SKM-1 treated with dmso at 0.1 percent for 144 hours (cell line): ENCODE measurements around the gene ABO.
"Not testable (repeated sequence)": the region's sequence is repeated elsewhere in the genome, so short reads cannot be mapped to it uniquely, and the experiment has no call there.

Experiments
- DNase-seq: peaks from one replicate; lab custom pipeline; 2025; ENCODE audit not compliant: unreplicated experiment; lab: John Stamatoyannopoulos, UW

The ABO gene

DNA sequence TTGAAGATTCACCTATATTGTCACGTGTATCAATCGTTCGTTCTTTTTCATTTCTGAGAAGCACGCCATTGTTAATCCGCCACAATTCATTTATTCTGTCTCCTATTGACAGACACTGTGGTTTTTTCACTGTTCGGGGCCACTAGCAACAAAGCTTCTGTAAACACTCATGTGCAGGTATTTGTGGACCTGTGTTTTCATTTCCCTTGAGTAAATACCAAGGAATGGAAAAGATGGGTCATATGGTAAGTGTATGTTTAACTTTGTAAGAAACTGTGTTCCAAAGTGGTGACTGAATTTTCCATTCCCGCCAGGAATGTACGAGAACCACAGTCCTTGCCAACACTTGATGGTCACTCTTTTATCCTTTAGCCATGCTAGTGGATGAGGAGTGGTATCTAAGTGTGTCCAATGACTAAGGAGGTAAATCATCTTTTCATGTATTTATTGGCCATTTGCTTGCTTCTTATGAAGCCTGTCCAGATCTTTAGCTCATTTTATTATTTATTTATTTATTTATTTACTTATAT, 10.7 kb downstream of the ABO start:
- DNase-seq = no peak

DNA sequence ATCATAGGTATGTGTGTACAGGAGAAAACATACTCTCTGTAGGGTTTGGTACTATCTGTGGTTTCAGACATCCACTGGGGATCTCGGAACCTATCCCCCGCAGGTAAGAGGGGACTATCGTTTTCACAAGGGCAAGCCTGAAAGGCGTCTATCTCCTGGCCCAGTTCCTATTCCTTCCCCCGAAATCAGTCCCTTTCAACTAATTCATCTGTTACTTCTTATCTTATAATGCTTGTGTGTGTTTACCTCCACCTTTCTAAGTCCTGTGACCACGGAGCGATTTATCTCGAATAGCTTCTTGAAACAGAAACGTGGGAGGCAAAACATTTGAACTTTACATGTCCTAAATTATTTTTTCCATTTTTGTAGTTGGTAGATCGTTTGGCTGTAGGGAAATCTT, 11.4 kb downstream of the ABO start:
- no peak for DNase-seq

DNA sequence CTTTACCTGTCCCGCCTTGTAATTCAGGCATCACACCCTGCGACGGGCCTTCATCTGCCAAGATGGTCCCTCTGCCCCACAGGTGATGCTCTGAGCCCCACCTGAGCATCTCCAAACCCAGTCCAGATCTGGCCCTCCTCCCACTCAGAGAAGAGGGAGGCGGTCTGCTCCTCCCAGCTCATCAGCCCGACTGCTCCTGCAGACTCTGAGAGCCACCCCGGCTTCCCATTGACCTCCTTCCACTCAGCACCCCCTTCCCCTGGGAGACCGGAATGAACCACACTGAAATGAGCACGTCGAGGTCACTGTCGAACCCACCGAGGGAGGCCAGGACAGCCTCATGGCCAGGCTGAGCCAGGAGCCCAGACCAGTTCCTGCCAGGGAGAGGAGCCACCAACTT, 12.8 kb downstream of the ABO start:
- DNase-seq = no peak

DNA sequence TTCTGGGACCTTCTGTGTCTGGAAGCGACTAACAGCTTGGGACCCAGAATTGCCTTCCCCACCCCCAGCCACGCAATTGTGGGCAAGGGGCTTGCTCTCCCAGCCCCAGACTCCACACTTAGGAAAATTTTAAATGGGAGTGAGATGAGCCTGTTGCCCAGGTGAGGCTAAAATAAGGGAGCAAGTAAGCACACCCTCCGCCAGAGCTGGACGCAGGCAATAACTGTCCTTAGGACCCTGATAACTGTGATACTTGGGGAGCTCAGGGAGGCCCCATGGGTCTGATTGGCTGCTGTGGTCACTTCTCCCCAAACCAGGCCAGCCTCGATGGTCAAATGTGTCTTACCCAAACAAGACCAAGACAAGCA, 13.3 kb downstream of the ABO start:
- no peak for DNase-seq

DNA sequence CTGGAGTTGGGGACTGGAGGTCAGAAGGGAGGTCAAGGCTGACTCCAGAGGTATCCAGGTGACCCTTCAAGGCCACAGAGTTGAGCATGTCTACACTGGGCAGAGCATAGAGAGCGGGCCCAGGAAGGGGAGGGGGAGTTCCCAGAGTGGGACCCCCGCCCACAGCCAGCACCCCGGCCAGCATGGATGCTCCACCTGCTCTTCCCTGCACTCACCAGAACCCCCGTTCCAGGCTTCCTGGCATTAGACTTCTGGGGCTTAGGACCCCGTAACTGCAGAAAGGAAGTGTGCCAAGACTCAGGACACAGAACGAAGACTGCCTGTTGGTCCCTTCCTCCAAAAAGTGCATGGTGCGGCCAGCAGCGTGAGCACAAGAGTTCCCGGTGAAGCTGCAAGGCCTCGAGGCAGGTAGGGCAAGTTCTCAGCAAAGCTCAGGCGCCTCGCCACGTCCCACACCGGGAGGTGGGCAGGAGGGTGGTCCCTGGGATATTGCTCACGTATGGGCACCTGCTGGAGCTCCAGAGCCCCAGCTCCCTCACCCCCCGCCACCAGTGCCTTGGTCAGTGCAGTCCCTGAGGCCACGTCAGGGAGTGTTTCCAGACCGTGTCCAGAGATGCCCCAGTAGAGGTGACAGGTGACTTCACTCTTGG, 13.8 kb downstream of the ABO start:
- no peak for DNase-seq

DNA sequence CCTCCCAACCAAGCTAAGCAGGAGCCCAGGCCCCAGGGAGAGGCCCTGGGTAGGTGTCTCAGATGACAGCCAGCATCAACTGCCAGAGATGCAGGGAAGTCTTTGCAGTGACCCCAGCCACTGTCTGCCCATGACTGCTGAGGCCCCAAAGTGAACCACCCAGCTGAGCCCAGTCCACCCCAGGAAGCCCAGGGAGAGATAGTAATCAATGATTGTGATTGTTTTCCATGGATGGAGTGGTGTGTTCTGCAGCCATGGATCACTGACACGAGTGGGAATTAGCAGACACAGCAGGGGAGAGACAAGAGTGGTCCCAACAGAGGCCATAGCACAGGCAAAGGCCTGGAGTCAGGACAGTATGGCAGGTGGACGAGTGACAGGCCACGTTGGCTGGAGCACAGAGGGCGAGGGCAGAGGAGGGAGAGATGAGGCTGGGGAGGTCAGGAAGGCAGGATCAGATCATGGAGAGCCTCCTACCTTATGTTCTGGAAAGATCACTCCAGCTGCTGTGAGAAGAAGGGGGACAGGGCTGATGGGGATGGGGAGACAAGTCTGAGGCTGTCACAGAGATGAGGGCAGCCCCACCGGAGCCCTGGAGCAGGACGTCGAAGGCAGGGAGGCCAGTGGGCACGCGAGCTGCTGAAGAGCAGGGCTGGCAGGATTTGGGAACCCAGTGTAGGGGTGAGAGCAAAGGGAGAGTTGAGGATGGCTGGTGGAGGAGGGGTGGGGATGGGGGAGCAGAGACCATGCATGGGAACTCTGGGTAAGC, 14.5 kb downstream of the ABO start:
- DNase-seq = no peak

DNA sequence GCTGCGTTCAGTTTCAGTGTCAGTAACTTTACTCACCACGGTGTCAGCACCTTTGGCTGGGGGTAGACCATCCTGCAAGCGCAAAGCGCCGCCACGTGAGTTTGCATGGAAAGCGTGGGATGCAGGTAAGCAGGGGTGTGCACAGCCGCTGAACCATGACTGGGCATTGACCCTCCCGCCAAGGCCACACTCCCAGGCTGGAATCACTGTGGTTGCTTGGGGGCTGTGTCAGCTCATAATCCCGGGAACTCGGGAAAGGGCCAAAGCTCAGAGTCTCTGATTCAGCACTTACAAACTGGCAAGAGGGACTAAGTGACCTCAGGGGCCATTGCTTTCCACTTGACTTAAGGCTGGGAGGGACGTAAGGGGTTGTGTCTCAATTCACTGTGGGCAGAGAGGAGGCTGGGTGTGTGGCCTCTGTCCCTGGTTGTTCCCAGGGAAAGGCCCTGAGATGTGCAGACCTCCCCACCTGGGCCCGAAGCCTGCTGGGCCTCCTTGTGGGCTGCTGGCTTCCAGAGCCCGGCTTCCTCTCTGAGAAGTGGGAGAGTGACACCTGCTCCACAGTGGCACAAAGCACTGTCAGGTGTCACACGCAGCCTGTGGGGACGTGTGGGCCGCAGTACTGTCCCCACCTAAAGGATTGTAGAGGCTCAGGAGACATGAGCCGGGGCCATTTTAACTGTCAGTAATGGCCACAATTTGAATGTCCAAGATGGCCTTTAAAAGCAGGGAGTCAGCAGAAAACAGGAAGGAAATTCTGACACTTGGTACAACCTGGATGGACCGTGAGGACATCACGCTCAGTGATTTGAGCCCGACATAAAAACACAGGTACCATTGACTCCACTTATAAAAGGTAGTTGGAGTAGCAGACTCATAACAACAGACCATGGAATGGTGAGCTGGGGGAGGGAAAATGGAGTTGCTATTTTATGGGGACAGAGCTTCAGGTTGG, 16.7 kb downstream of the ABO start:
- no peak for DNase-seq

DNA sequence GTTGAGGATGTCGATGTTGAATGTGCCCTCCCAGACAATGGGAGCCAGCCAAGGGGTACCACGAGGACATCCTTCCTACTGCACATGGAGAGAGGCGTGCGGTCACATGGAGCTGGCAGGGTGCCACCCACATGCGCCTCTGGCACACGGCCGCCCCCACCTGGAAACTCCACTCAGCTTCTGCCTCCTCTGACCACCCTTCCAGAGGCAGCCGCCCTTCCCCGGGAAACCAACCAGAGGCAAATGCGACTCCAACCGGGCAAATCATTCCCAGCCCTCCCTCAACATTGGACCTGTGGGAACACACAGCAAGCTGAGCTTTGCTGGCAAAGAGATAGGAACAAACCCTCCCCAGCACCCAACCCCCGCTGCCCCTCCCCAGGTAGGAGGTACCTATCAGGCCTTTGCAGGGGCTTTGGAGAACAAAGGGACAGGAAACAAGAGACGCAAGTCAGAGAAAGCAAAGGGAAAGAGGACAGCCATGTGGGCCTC, 17.5 kb downstream of the ABO start:
- DNase-seq = no peak

DNA sequence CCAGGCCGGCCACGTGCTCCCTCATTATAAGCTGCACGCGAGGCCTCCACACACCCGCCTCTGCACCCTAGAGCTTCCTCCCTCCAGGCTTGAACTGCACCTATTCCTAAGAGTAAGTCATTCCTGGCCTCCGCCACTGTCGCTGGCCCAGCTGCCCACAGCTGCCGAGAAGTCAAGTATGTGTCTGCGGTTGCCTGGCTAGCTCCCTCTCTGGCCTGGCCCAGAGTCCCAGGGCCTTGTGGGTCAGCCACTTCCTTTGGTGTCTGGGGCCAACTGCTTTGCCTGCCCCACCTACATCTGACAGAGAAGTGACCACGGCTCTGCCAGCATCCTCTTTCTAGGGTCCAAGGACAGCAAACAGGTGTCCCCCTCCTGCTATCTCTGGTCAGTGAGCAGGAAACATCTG, 18.3 kb downstream of the ABO start:
- DNase-seq = no peak

DNA sequence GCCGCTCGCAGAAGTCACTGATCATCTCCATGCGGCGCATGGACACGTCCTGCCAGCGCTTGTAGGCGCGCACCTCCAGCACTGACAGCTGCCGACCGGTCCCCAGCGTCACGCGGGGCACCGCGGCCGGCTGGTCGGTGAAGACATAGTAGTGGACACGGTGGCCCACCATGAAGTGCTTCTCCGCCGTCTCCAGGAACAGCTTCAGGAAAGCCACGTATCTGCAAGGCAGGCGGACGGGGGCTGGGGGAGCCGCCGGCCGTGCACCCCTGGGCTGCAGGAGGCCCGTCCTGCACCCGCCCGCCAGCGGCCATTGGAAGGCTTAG, 18.9 kb downstream of the ABO start:
- DNase-seq = no peak

DNA sequence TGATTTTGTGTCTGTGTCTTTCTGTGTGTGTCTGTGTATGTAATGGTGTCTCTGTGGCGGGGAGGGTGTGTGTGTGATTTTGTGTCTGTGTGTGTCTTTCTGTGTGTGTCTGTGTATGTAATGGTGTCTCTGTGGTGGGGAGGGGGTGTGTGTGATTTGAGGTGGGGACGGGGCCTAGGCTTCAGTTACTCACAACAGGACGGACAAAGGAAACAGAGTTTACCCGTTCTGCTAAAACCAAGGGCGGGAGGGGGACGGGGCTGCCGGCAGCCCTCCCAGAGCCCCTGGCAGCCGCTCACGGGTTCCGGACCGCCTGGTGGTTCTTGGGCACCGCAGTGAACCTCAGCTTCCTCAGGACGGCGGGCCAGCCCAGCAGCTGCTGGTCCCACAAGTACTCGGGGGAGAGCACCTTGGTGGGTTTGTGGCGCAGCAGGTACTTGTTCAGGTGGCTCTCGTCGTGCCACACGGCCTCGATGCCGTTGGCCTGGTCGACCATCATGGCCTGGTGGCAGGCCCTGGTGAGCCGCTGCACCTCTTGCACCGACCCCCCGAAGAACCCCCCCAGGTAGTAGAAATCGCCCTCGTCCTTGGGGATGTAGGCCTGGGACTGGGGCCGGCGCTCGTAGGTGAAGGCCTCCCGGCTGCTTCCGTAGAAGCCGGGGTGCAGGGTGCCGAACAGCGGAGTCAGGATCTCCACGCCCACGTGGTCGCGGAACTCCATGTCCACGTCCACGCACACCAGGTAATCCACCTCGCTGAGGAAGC, 19.4 kb downstream of the ABO start:
- DNase-seq = no peak

DNA sequence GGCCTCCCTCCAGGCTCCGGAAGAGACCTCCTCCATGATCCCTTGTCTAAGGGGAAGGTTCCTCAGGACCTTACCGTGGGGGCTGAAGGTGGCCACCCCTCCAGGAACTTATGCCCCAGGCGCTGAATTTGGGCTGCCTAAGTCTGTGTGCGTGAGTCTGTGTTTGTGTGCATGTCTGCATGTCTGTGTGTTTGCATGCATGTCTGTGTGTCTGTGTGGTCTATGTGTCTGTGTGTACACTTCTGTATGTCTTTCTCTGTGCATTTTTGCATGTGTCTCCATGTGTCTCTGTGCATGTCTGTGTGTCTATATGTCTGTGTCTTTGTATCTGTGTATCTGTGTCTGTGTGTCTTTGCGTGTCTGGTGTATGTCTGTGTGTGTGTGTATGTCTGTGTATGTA, 20.5 kb downstream of the ABO start:
- no peak for DNase-seq

DNA sequence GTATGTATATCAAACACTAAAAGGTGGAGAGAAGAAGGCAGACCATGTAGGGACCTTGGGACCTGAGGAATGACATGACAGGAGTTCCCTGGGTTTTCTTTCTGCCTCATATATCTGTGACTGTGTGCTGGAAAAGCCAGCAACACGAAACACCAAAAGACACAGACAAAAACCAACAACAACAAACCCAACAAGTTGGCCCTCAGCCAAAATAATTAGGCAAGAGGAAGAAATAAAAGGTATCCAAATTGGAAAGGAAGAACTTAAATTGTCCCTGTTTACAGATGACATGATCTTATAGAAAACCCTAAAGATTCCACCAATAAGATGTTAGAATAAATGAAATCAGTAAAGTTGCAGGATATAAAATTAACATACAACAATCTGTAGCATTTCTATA, 21.7 kb downstream of the ABO start:
- DNase-seq = no peak

DNA sequence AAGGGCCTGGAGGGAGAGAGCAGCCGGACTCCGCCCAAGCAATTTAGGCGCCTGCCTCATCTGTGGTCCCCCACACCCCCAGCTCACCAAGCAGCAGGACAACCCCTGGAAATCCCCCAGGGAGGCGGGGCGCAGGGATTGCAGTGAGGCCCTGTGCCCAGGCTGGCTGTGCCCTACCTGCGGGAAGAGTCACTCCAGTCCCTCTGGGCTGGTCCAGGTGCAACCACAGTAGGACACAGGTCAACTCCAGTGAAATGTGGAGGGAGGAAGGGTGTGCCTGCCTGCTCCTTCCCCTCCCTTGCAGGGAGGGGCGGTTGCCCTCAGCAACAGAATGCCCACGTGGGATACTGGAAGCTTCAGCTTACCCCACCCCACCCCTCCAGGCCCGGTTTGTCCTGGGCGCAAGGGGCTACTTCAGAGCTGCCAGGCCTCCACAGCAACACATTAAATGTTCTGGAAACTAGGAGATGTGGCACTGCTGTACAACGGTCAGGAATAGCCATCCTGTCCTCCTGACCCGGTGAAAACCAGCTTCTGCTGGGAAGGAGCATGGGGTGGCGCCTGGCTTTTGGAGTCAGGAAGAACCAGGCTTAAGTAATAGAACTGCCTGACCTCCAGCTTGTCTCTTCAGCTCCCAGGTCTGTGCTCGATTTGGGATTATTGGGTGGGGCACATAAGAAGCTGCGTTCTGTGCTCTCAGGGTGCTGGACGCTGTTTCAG, 22.5 kb downstream of the ABO start:
- DNase-seq = no peak

DNA sequence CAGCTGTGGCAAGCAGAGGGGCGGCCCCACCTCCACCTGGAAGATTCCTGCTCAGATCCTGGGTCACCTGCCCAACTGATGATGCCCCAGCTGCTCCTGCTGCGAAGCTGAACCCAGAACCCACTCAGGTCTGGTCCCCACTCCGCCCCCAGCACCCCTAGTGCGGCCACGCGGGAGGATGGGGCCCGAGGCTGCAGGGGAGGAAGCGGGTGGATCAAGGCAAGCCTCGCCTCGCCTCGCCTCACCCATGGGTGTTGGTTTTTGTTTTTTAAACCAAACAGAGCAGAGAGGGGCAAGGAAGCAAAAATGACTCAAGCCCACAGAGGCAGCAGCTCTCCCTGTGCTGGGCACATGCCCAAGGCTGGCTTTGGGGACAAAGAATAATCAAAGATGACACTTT, 23.2 kb downstream of the ABO start:
- no peak for DNase-seq

DNA sequence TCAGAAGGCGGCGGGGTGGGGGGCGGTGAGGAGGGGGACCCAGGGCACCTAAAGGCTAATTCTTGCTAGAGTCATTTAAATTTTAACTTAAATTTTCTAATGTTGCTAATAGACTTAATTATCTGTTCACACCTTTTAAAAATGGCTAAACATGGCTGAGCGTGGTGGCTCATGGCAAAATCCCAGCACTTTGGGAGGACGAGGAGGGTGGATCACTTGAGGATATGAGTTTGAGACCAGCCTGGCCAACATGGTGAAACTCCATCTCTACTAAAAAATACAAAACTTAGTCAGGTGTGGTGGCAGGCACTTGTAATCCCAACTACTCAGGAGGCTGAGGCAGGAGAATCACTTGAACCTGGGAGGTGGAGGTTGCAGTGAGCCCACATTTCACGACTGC, 23.8 kb downstream of the ABO start:
- not testable (repeated sequence) for DNase-seq

DNA sequence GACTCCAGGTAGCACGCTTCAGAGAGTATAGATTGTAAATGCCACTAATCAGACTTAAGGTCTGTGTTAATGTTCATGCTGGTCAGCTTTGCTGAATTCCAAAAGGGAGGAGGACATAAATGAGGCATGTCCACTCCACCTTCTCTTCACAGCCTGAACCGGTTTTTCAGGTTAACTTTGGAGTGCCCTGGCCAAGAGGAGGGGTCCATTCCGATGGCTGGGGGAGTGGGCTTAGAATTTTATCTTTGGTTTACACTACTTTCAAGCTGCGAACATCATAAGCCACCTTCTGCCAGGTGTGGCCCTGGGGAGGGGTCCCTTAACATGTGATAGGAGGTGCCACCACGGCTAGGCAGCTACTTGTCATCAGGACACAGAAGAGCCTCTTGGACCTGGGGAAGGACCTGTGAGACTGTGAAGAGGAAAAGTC, 24.2 kb downstream of the ABO start:
- DNase-seq = no peak

DNA sequence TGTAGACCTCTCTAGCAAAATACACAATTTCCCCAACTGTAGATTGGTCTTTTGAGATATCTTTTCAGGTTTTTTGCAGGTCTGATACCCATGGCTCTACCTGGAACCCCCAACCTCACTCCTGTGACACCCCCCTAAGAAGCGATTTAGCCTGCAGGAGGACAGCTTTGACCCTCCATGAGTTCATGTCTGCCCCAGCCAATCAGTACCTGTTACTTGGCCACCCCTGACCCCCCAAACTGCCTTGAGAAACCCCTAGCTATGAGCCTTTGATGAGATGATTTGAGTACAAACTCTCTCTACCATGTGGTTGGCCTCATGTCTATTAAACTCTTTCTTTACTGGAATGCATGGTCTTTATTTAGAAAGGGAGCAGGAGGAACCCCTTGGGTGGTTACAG, 25.7 kb downstream of the ABO start:
- DNase-seq = no peak

DNA sequence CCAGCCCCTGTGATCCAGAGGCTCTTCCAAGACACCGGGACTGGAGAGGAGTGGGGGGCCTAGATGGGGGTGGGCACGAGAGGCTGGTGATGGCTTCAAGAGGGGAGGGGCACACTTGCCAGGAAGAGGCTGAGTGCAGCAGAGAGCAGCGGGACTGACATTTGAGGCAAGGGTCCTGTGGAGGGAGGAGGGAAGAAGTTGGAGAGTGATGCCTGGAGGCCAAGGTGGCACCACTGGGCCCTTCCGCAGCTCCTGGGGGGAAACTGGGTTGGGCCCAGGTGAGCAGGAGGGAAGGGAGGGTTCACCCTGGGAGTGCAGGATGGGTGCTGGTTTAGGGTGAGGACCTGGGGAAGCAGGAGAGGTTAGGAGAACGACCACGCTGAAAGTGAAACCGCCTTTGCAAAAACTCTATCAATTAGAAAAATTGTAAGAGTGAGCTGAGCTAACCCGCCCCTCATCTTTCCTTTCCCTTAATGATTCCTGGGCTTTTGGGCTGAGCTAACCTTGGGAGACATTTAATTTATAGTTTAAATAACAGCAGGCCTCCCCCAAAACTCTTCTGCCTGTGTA, 26.2 kb downstream of the ABO start:
- DNase-seq = no peak

DNA sequence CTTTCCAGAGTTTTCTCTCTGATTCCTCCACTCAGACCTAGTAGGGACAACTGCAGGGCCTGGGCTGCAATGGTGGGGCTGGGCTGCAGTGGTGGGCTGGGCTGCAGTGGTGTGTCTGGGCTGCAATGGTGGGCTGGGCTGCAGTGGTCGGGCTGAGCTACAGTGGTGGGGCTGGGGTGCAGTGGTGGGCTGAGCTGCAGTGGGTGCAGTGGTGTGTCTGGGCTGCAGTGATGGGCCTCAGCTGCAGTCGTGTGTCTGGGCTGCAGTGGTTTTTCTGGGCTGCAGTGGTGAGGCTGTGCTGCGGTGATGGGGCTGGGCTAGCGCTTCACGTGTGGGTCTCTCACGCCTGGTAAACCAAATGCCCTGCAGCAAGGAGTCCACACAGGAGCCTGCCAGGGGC, 27.4 kb downstream of the ABO start:
- DNase-seq = no peak
